Coronary artery (tissue), 2 donors: ENCODE data around the gene MGMT.

ENCODE experiments used
- DNase-seq: peaks from one replicate; pipeline ENCODE4 v3.0.0-alpha.2; 2017; ENCODE audit warnings: low spot score
- H3K27ac ChIP-seq, 2 donors: fragments of 200-600 bp; sonication (generic); one replicate each; pipeline ENCODE4 v1.5.1; 2016 to 2019
- H3K4me3 ChIP-seq: fragments of 200-600 bp; sonication (generic); 2 replicates; pipeline ENCODE4 v1.5.1; 2016; ENCODE audit warnings: mild to moderate bottlenecking, moderate library complexity
- TF ChIP-seq, protein P1 (sequence below): fragments of 200-600 bp; sonication (generic); IDR thresholded peaks from one replicate; pipeline ENCODE4 v1.5.1; 2019; ENCODE audit warnings: antibody characterized with exemption

MGMT gene

DNA sequence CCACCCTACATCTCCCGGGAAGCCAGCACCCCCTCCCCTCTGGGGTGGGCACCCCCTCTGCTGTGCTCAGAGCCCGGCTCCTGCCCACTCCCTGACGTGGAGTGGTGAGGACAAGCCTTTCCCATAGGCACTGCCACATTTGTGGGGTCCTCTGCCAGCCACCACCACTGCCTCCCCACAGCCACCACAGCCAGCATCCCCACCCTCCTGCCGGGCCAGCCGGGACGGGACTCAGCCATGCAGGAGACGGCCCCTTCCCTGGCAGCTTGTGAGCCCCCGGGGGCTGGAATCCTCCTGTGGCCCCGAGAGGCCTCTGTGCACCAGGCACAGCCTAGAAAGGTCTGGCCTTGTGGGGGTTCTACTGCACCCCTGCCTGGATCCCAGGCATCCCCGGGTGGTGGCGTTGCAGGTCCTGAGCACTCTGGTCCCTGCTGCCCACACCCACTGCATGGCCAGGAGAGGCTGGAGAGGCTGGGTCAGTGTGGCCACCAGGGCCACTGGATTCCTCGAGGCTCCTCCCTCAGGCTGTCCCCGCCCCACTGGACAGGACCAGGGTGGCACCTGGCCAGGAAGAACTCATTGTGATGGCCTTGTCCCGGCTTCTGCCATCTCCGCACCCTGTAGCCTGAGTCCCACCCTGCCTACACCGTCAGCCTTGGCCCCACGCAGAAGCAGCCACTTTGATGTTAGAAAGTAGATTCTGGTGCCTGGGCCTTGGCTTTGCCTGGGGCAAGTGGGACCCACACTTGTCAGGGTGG is 349.0 kb downstream of the MGMT start:
- no peak overlapping the region for H3K4me3 ChIP-seq
- TF ChIP-seq, protein P1, sequence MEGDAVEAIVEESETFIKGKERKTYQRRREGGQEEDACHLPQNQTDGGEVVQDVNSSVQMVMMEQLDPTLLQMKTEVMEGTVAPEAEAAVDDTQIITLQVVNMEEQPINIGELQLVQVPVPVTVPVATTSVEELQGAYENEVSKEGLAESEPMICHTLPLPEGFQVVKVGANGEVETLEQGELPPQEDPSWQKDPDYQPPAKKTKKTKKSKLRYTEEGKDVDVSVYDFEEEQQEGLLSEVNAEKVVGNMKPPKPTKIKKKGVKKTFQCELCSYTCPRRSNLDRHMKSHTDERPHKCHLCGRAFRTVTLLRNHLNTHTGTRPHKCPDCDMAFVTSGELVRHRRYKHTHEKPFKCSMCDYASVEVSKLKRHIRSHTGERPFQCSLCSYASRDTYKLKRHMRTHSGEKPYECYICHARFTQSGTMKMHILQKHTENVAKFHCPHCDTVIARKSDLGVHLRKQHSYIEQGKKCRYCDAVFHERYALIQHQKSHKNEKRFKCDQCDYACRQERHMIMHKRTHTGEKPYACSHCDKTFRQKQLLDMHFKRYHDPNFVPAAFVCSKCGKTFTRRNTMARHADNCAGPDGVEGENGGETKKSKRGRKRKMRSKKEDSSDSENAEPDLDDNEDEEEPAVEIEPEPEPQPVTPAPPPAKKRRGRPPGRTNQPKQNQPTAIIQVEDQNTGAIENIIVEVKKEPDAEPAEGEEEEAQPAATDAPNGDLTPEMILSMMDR: no peak

DNA sequence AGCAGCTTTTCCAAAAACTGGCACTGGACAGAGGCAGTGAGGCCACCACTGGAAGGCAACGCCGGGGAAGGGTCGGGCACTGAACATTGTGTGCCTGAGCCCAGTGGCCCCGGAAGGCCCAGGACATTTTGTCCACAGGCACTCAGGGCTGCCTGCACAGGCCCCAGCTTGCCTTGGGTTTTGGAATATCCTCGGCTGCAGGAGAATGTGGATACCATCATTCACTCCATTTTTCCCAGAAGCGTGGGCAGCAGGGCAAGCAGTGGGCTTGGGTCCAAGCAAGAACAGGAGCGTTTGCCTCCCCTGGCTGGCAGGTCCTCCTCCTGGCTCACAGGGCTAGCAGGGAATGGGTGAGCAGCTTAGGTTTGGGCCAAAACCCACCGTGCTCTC is 349.6 kb downstream of the MGMT start:
- H3K4me3 ChIP-seq: no peak overlapping the region
- DNase-seq: no peak
- H3K27ac ChIP-seq: no peak overlapping the region
- TF ChIP-seq, protein P1: no peak

More for the DNA sequence above, 349.0 kb downstream of the MGMT start:
- DNase-seq: no peak
- H3K27ac ChIP-seq: no peak overlapping the region
